CD4-positive, alpha-beta T cell treated with Interferon gamma for 1 hour (primary cell): ENCODE data around the gene PRRC1.
"Not testable (repeated sequence)": the region's sequence is repeated elsewhere in the genome, so short reads cannot be mapped to it uniquely, and the experiment has no call there.

Experiments used
- DNase-seq: peaks from one replicate; pipeline ENCODE4 v3.0.0-alpha.2; 2020

Gene PRRC1

DNA sequence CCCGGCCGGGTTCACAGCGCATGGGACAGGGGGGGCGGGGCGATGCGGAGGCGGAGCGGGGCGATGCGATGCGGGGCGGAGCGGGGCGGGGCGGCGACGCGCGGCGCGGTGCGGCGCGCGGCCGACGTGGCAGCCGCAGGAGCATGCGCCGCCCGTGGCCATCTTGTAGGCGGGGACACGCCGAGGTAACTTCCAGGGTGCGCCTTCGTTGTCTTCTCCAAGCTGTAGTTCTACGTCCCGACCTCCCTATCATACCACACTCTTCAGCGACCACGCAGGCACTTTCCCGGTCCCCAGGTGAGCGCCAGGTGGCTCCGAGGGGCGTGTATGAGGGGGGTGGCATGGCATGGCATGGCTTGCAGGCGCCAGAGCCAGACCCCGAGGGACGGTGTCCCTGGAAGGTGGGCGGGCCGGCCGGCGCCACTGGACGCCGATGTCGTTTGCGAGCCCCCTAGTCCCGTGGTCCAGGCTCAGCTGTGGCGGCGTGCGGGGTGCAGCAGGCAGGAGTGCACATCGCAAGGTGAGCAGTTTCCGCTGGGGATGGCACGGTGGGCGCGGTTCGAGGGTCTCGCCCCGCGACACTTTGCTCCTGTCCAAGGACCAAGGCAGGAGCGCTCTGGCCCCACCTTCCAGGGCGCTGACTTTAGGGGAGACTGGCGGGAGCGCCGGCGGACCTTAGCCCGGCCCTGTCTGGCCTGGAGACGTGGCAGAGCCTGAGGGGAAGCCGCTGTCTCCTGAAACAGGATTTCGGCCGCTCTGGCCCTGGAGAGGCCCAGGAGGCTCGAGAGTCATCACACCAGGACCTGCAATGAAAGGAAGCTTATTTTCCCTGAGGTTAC lies at the start of gene PRRC1:
Gene PRRC1, plus strand, starts transcription at position 161 of the 839 bp plus-strand sequence. CDS start 5,840 bp downstream, outside the sequence.
- peak; percentile 80 for DNase-seq

DNA sequence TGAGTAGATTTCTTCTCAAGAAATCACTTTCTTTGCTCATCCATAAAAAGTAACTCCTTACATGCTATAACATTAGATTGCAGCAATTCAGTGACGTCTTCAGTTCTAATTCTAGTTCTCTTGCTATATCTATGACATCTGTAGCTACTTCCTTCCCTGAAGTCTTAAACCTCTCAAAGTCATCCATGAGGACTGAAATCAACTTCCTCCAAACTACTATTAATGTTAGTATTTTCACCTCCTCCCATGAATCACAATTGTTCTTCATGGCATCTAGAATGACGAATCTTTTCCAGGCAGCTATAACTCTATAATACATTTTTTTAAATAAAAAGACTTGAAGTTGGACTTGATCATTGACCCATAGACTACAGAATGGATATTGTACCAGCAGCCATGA lies 46.2 kb upstream of the PRRC1 start:
- no peak for DNase-seq

DNA sequence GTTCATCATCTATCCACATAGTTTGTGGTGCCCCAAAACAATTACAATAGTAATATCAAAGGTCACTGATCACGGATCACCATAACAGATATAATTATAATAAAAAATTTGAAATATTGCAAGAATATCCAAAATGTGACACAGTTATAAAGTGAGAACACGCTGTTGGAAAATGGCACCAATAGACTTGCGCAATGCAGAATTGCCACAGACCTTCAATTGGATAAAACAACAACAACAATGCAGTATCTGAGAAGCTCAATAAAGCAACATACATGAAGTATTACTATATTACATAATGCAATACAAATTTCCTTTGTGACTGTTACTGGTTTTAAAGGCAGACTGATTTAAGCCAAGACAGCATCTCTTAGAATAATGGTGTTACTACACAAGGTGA lies 44.7 kb upstream of the PRRC1 start:
- no peak for DNase-seq

DNA sequence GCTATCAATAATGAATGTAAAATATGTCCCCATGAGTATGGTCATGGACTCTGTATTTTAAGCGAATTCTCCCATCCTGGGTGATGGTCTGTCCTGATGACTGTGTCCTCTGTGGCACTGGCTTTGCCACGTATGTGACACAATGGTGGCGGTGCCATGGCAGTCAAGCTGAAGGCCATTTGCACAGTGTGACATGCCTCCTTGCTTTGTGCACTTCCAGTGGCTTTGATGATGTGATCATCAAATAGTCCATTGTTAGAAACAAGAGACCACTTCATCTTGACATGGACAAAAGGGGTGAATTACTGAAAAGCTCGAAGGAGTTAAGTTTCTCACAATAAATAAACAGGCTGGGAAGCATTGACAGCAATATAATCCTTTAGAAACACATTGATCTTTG lies 31.0 kb upstream of the PRRC1 start:
- no peak for DNase-seq

DNA sequence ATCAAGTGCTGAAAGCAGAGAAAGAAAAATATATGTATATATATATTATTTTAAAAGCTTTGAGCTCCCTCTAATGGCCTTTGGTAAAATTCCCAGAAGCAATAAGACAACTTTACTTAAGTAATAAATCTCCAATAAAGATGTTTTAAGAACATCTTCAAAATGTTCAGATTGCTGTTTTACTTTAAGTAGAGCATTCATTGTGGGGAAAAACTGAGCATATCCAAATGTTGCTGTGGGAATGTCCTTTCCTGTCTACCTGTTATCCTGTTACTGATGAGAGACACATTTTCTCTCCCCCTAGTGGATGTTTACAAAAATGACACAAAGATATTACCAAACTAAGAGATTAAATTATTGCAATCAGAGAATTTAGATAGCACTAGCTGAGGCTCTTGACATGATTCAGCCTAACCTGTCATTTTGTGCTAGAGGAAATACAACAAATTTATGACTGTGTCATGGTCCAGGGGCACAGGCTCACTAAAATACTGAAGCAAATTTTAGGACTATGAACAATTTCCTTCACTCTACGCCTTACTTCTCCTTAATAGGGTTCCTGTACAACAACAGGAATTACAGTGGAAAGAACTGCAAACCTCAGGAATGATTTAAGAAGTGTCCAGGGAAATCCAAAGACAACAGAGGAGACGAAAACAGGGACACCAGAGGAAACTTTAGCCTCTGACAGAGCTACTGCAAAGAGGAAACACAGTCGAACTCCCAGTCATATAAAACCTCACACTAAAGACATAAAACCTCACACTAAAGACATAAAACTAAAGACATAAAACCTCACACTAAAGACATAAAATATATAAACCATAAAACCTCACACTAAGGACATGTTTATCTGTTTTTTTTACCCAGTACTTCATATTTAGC lies 24.3 kb upstream of the PRRC1 start:
- DNase-seq: no peak

DNA sequence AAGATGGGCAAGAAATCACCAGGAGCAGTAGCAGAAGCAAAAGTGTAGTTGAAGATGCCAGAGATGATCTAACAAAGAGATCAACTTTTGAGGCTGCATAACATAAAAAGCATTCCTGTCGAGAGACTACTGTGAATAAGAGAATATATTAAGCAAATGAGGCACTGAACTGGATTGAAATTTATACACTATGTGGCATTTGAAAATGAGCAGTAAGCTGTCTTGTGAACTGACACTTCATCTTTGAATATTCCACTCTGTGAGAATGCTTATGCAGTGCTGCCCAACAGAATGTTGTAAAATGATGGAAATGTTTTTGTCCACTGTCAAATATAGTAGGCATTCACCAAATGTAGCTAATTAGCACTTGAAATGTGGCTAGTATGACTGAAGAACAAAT lies 18.9 kb upstream of the PRRC1 start:
- DNase-seq: no peak

DNA sequence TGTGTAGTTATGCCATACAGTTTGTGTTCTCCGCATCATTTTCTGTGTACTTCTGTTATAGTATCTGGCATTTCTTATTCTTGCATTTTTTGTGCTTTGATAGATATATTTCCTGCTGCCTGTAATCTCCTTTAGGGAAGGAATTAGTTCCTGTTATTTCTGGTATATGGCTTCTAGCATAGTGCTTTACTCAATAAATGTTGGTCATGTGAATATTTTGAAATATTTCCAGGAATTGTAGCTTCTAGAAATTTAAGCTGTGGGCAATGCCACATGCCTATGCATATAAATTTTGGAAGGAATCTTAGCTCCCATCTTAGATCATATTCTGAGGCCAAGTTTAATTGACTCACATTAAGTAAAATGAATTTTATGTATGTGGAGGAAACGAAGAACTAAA lies 11.5 kb upstream of the PRRC1 start:
- no peak for DNase-seq

DNA sequence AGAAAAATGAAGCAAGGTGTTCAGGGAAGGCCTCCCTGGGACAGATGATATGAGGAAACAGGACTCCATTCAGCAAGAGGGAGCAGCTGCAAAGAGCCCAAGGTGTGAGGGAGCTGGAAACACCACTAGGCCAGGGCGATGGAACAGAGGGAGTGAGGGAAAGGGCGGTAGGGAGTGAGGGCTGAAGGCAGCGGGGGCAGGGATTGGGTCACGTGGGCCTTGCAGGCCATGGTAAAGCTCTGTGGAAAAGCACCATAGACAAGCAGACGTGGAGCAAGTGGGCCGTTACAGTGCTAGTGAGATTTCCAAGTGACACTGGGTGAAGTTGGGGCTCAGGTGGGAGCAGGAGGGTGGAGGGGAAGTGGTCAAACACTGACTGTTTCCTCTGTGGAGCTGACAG lies 10.8 kb upstream of the PRRC1 start:
- no peak for DNase-seq

DNA sequence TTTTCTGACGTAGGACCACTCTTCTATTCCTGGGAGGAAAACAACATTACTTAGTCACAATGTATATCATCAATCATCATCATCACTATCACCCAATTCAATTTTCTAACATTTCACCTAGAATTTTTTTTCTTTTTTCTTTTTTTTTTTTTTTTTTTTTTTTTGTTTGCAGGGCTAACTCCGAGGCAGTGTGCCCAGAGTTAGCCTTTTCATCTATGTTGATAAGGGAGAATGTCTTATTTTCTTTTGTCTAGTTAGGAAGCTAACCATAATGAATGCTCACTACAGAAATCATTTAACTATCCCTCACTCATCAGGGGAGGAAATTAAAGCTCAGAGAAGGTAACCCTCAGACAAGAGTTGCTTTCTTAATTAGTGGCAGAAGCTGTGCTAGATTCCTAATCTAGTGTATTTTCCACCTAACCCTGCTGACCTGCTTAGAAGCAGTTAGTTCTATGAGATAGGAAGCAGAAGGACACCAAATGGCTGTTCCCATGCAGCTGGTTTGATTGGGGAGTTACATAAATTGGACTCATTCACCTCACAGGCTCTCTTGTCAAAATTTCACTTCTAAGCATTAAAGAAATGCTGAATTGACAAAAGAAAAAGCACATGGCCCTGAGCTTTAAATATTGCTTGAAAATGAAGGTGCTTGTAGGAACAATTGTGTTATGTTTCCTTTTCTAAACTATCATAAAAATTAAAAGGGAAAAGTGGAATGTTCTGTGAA lies 8.6 kb upstream of the PRRC1 start:
- no peak for DNase-seq

DNA sequence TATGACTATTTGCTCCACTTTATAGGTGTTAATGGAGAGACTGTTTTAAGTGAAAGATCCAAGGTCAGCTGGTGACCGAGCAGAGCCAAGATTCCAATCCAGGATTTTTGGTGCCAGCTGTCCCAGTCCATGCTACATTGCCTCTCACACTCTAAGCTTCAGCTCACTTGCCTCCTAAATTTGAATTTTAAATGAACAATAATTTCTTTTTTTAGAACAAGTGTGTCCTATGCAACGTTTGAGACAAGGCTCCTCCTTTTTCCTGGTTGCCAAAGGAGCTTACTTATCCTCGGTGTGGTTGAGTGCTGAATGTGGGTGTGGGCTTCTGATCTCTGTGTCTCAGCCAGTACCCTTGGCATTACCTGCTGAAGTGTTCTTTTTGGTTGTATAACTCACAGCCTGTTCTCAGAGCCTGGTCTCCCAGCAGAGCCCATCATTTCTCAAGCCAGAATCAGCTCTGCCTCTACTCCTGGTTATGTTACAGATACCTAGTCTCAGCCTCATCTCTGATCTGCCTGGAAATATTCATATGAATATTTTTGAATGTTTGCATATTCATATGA lies 4.0 kb upstream of the PRRC1 start:
- no peak for DNase-seq

DNA sequence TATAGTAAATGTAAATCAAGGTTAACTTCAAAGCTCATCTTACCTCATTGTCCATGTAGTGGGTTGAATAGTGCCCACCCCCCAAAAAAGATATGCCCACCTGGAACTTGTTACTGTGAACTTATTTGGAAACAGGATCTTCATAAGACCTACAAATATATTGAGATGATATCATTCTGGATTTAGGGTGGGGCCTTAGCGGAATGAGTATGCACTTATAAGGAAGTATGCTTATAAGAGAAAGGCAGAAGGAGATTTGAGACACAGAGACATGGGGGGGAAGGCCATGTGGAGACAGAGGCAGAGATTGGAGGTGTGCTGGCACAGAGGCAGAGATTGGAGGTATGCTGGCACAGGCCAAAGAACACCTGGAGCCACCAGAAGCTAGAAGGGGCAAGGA lies 2.6 kb upstream of the PRRC1 start:
- no peak for DNase-seq

DNA sequence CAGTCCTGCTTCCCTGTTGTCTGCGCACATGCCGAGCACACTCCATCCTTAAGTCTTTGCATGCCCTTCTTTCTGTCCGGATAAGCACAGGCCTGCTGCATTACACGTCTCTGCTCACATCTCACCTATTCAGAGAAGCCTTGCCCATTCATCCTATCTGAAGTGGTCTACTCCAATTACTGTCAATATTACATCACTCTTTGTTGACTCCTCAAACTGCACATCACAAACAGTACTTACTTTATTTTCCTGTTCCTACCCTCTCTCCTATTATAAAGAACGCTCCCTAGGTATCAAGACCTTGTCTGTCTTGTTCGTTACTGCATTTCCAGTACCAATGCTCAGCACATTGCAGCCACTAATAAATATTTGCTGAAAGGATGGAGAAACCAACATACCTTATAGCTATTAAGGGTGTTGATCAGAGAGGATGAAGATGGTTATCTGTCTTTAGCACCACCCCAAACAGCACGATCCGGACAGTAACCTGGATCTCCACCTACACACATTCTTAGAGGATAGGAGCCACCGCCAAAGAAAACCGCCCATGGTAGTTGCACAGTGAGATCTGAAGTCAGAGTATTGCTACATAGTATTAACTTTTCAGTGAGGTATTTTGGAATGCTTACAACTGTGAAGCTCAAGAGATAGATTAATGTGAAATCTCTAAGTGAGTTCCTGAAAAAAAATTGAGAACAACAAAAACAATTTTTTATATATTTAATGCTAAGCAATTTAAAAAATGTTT lies 1.6 kb upstream of the PRRC1 start:
- no peak for DNase-seq

DNA sequence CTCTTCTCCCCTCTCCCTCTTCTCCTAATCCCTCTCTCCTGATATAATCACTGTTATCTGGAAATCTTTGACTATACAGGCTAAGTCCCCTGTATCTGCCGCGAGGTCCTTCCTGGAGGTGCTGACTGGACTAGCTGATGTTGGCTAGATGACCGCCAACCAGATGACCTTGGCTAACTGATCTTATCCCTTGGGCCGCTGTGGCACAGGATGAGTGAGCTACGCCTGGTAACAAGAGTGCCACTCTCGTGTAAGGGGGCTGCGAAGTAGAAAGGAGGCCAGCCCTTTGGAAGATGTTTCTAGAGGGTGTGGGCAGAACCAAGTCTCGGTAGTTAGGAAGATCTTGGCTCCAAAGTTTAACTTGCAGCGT lies 345 bp upstream of the PRRC1 start:
- peak; percentile 1 for DNase-seq

DNA sequence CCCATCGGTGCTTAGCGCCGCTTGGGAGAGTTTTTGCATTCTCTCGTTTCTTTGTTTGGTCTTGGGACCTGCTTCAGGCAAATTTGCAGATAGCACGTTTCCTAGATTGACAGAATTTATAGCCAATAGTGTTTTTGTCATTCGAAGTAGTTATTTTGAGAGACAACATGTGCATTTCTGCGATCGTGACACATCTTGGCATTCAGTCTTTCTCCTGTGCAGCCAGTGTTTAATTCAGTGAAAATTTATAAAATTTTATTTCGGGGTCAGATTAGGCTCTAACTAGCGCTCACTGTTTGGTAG lies 830 bp downstream of the PRRC1 start:
- no peak for DNase-seq

DNA sequence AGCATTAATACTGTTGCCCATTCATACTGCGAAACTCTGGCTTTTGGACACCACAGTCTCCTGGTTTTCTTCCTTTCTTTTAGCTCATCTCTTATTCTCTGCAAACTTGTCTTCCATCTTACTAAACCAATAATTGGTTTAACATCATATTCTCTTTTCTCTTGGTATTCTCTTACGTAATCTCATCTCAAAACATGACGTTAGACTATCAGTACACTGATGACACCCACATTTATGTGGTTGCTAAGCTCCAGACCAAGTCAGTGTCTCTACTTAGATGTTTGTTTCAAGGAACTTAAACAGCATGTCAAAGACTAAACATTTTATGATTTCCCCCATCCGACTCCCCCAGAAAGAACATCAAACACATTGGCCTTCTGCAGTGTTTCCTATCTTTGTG lies 2.1 kb downstream of the PRRC1 start:
- no peak for DNase-seq

DNA sequence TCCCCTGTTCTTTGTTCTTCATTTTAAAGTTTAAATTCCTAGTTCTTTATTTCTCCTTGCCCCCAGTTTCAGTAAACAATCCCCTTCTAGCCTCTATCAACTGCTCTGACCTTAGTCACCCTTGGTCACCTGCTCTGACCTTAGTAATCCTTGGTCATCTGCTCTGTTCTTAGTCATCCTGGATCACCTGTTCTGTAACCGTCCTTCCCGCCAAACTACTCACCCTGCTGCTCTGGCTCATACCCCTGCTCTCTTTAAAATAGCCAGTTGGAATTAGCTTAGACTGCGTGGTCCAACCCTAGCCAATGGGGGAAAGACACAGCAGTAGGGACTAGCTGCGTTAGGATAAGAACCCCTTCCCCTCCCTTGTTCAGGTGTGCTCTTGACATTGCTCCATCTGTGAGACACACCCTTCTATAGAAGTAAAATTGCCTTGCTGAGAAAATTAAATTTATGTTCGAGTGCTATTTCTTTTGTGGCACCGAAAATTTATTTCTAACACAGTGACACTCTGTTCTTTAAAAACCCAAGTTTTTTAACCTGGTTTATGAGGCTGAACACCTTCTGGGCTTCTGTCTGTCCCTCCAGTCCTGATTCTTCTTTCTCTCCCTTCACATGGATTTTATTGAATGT lies 3.8 kb downstream of the PRRC1 start:
- DNase-seq: no peak

DNA sequence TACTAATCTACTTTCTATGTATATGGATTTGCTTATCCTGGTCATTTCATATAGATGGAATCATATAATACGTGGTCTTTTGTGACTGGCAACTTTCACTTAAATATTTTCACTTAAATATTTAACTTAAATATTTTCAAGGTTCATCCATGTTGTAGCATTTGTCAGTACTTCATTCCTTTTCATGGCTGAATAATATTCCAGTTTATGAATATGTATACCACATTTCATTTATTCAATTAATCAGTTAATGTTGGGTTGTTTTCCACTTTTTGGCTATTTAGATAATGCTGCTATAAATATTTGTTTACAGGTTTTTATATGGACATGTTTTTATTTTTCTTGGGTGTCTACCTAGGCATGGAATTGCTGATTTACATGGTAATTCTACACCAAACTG lies 7.7 kb downstream of the PRRC1 start:
- no peak for DNase-seq

DNA sequence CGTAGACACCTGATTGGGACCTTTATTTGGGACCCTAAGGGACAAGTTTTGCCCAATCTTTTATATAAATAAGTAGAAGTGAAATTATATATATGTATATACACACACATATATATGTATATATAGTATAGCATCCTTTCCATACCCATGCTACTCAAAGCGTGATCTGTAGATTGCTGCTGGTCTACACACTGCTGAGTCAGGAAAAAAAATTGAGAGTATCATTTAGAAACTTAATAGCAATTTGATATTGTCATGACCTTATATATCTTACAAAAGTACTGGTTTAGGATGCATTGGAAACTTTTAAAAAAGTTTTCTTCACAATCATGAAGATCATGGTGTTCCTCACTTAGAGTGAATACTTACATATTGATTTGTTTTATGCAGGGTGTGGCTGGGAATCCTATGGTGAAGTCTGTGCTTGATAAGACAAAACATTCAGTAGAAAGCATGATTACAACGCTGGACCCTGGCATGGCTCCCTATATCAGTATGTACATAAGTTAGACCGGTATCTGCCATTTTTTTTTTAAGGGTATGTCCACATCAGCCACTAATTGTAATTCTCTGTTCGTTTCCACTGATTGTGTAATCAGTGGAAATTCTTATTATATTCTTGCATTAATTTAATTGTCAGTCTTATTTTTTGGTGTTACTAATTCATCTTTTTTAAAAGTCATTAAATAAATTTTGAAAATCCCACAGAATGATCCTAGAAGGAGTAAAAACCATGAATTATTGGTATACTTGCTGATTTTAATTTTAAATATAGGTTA lies 12.7 kb downstream of the PRRC1 start:
- no peak for DNase-seq

DNA sequence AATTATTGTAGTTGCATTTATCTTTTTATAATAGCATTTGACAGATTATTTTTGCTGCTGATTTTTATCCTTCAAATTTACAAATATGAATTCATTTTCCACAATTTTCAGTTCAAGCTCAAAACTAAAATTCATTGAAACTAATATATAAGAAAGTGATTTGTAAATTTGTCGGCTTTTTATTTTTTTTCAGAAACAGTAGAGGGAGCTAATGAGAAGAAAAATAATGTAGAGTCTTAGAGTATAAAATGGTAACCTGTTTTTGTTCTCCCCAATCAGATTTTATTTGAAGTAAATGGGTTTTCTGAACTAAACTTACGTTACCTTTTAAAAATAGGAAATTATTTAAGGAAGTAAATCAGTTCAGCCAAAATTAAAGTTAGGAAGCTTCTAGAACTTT lies 19.2 kb downstream of the PRRC1 start:
- no peak for DNase-seq

DNA sequence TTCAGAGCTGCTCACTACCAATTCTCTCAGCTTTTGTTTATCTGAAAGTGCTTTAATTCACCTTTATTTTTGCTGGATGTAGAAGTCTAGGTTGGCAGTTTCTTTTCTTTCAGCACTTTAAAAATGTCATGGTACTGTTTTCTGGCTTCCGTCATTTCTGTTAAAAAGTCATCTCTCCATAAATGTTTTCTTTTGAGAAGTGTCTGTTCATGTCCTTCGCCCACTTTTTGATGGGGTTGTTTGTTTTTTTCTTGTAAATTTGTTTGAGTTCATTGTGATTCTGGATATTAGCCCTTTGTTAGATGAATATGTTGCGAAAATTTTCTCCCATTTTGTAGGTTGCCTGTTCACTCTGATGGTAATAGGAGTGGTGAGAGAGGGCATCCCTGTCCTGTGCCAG lies 23.1 kb downstream of the PRRC1 start:
- DNase-seq: not testable (repeated sequence)

DNA sequence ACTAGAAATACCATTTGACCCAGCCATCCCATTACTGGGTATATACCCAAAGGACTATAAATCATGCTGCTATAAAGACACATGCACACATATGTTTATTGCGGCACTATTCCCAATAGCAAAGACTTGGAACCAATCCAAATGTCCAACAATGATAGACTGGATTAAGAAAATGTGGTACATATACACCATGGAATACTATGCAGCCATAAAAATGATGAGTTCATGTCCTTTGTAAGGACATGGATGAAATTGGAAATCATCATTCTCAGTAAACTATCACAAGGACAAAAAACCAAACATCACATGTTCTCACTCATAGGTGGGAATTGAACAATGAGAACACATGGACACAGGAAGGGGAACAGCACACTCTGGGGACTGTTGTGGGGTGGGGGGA lies 27.8 kb downstream of the PRRC1 start:
- not testable (repeated sequence) for DNase-seq
